A549 (cell line): ENCODE data around the gene NSMCE1. TPM values are rescaled to one million over a fixed set of nuclear protein-coding genes. Genes with fewer than 3 reads are reported as not detected.

Experiments
- ATAC-seq, 2 experiments: fragments of 200-7000 bp in 1 of 2; fragments of >200 bp in 1 of 2; cut with Nextera tagmentation in 1 of 2; cut with Tn5 transposase in 1 of 2; 3 replicates each; pipeline versions ENCODE4 v1.8.0 to v1.9.1; 2018 to 2020; ENCODE audit warnings: mild to moderate bottlenecking in 1 of 2, moderate library complexity in 1 of 2
- CTCF ChIA-PET: fragments of 300-600 bp; sonication (Branson Sonifier 250); formaldehyde crosslinking; extraction: SDS; loops from one replicate; lab custom pipeline; 2021; ENCODE audit warnings: antibody characterized with exemption, inconsistent platforms; lab: Yijun Ruan, JAX
- POLR2A ChIA-PET: fragments of 350-600 bp; formaldehyde crosslinking; extraction: SDS; loops from one replicate; lab custom pipeline; 2021; ENCODE audit warnings: antibody characterized with exemption, inconsistent platforms; lab: Yijun Ruan, JAX
- DNase-seq, 2 experiments: peaks; one replicate each; pipeline versions ENCODE4 v3.0.0 to v3.0.0-alpha.2; 2011 to 2016; ENCODE audit warnings: low read depth in 1 of 2, low spot score in 1 of 2
- FAIRE-seq: peaks from 2 replicates; lab custom pipeline; 2011; peaks lifted over from hg19 to GRCh38; lab: Jason Lieb, UNC
- H3K27ac ChIP-seq, 2 experiments: fragments of >200 bp; sonication (Bioruptor Twin); formaldehyde crosslinking; 3 replicates each; pipeline ENCODE4 v1.5.1; 2016 to 2017
- H3K4me1 ChIP-seq: fragments of >200 bp; sonication (Bioruptor Twin); formaldehyde crosslinking; 3 replicates; pipeline ENCODE4 v1.6.1; 2016
- H3K4me2 ChIP-seq: fragments of >200 bp; sonication (Bioruptor Twin); formaldehyde crosslinking; 3 replicates; pipeline ENCODE4 v1.6.1; 2016
- H3K4me3 ChIP-seq: fragments of >200 bp; sonication (Bioruptor Twin); formaldehyde crosslinking; 3 replicates; pipeline ENCODE4 v1.5.1; 2016
- H3K9me3 ChIP-seq: fragments of >200 bp; sonication (Bioruptor Twin); formaldehyde crosslinking; 3 replicates; pipeline ENCODE4 v1.6.1; 2016
- CHD2 ChIP-seq: fragments of 150-350 bp; IDR thresholded peaks from 2 replicates; pipeline ENCODE4 v1.6.1; 2014; ENCODE audit warnings: low read length; ENCODE audit not compliant: partially characterized antibody
- ELK1 ChIP-seq: fragments of 150-350 bp; IDR thresholded peaks from 2 replicates; pipeline ENCODE4 v1.6.1; 2014; ENCODE audit warnings: low read depth, mild to moderate bottlenecking, low read length
- EP300 ChIP-seq, 2 experiments: fragments of >200 bp; sonication (Bioruptor Twin); formaldehyde crosslinking; IDR thresholded peaks; 2 replicates in 1 of 2; 3 replicates in 1 of 2; pipeline ENCODE4 v1.6.1; 2016 to 2017
- FOSL2 ChIP-seq, 2 experiments: fragments of 450-650 bp in 1 of 2; fragments of >200 bp in 1 of 2; sonication (Bioruptor Twin) in 1 of 2; formaldehyde crosslinking; IDR thresholded peaks; 2 replicates each; pipeline versions ENCODE4 v1.5.0 to v1.6.1; 2016 to 2020; ENCODE audit warnings: mild to moderate bottlenecking in 1 of 2, moderate library complexity in 1 of 2
- HDAC2 ChIP-seq: fragments of 200-600 bp; sonication (generic); IDR thresholded peaks from 2 replicates; pipeline ENCODE4 v1.6.1; 2016
- HMGXB4 ChIP-seq: fragments of 250-450 bp; sonication (Bioruptor Pico); IDR thresholded peaks from 2 replicates; pipeline ENCODE4 v1.5.0; 2021; ENCODE audit warnings: mild to moderate bottlenecking, moderate library complexity, borderline replicate concordance
- JUNB ChIP-seq: fragments of >200 bp; sonication (Bioruptor Twin); formaldehyde crosslinking; IDR thresholded peaks from 2 replicates; pipeline ENCODE4 v1.6.1; 2016
- KDM1A ChIP-seq: fragments of 200-600 bp; sonication (generic); IDR thresholded peaks from 2 replicates; pipeline ENCODE4 v1.6.1; 2016; ENCODE audit warnings: low read depth, mild to moderate bottlenecking
- MAX ChIP-seq: IDR thresholded peaks from 2 replicates; pipeline ENCODE4 v1.6.1; 2012
- MAZ ChIP-seq: fragments of 150-350 bp; IDR thresholded peaks from 2 replicates; pipeline ENCODE4 v1.6.1; 2014; ENCODE audit warnings: antibody characterized with exemption, low read depth, low read length, borderline replicate concordance
- PBX3 ChIP-seq: IDR thresholded peaks from 2 replicates; pipeline ENCODE4 v1.6.1; 2012
- PHF8 ChIP-seq: fragments of 200-600 bp; sonication (generic); IDR thresholded peaks from 2 replicates; pipeline ENCODE4 v1.6.1; 2016; ENCODE audit warnings: low read depth, mild to moderate bottlenecking, antibody characterized with exemption, moderate library complexity, borderline replicate concordance
- RAD21 ChIP-seq, 2 experiments: fragments of >200 bp in 1 of 2; sonication (Bioruptor Twin) in 1 of 2; formaldehyde crosslinking in 1 of 2; IDR thresholded peaks in 1 of 2; conservative IDR thresholded peaks in 1 of 2; 2 replicates in 1 of 2; 3 replicates in 1 of 2; pipeline ENCODE4 v1.6.1; 2012 to 2018; ENCODE audit warnings: inconsistent platforms in 1 of 2
- RCOR1 ChIP-seq: fragments of 150-350 bp; IDR thresholded peaks from 2 replicates; pipeline ENCODE4 v1.6.1; 2014; ENCODE audit warnings: antibody characterized with exemption, low read length, low read depth
- REST ChIP-seq: fragments of 200-600 bp; sonication (generic); IDR thresholded peaks from 2 replicates; pipeline ENCODE4 v1.6.1; 2016; ENCODE audit warnings: antibody characterized with exemption, mild to moderate bottlenecking, moderate library complexity
- RFX5 ChIP-seq: fragments of 450-650 bp; IDR thresholded peaks from 2 replicates; pipeline ENCODE4 v1.7.1; 2014; ENCODE audit warnings: antibody characterized with exemption, mild to moderate bottlenecking, moderate library complexity
- USF2 ChIP-seq: fragments of 450-650 bp; IDR thresholded peaks from 2 replicates; pipeline ENCODE4 v1.6.1; 2014; ENCODE audit warnings: antibody characterized with exemption
- ZFP36 ChIP-seq: fragments of 450-650 bp; IDR thresholded peaks from 2 replicates; pipeline ENCODE4 v1.6.1; 2014; ENCODE audit warnings: borderline replicate concordance; ENCODE audit not compliant: partially characterized antibody
- ZNF302 ChIP-seq: fragments of 250-450 bp; sonication (Bioruptor Pico); IDR thresholded peaks from 2 replicates; pipeline ENCODE4 v1.9.0; 2021; ENCODE audit warnings: inconsistent platforms, mild to moderate bottlenecking, moderate library complexity
- WGBS: methylation state at CpG from one replicate; pipeline ENCODE4 v1.1.6; 2017; ENCODE audit errors: missing lambda C conversion rate; 5-methylcytosine and 5-hydroxymethylcytosine counted together
- polyA plus RNA-seq, 4 experiments: library from polyadenylated mRNA; depleted of rRNA in 3 of 4; stranded (reverse); fragments of >200 nt; fragmentation: RNase III in 1 of 4; extraction: RNeasy Plus Mini Kit Qiagen cat#74134 plus additional on column Dnase treatment in 1 of 4; gene quantifications; 2 replicates in 3 of 4; 3 replicates in 1 of 4; pipeline ENCODE4 v1.2.3, GENCODE V29; 2011 to 2017

Gene NSMCE1
- polyA plus RNA-seq, 2 of the 4 experiments (the other 2 are of a cell fraction) = 32.0 to 59.9 TPM

GRCh38 chr16:27214084-27214961, 54.2 kb downstream of the NSMCE1 start:
- Histone ChIP-seq H3K4me1 (no peaks in the 10 kb centered on the region), H3K27ac (no peak overlapping the region), H3K4me3 (no peak overlapping the region), H3K4me2 (no peak overlapping the region), H3K9me3 (no peaks in the 10 kb centered on the region)
- no peak for TF ChIP-seq ZNF302 (CRISPR knock-in tag)
- ChIA-PET CTCF (interaction anchor here (0.6 to 2.9 kb wide), 3 partner anchors 11 to 154 kb away, joined by 4 to 15 read pairs (median 5); partner anchors contain the start of gene KDM8), POLR2A (interaction anchor here (0.9 kb wide), 1 partner anchor 11 kb away, joined by 4 read pairs; the partner anchor contains the start of gene KDM8)
- ATAC-seq = no peak
- WGBS = 87% methylated on average over 19 of the region's 19 CpGs
- no peak for DNase-seq
- no peak for FAIRE-seq

- FAIRE-seq (no peak), DNase-seq (no peak), ATAC-seq (no peak)
- H3K9me3 ChIP-seq = no peaks in the 10 kb centered on the region
- POLR2A ChIA-PET = no interaction called here
- TF ChIP-seq RCOR1 (no peak), HDAC2 (no peak), JUNB (no peak), USF2 (no peak), ELK1 (no peak), REST (no peak), PBX3 (no peak), RAD21 (conservative IDR thresholded peaks at IDR 0.05 in 1 of 2, IDR thresholded peaks at IDR 0.05 in 1 of 2) (no peak), FOSL2 (IDR thresholded peaks at IDR 0.05) (no peak), FOSL2 (CRISPR knock-in tag; IDR thresholded peaks at IDR 0.05) (no peak), CHD2 (no peak), MAZ (no peak), MAX (no peak), HMGXB4 (no peak), KDM1A (no peak), RFX5 (no peak), PHF8 (no peak), ZFP36 (no peak), EP300 (IDR thresholded peaks at IDR 0.05) (no peak)
- no peak overlapping the region for H3K27ac ChIP-seq
- CTCF ChIA-PET = interaction anchor here (0.6 to 1.6 kb wide), 3 partner anchors 11 to 24 kb away, joined by 3 to 9 read pairs (median 3); no protein-coding TSS in a partner anchor
- no peak overlapping the region for H3K4me2 ChIP-seq
- no peaks in the 10 kb centered on the region for H3K4me1 ChIP-seq
- WGBS = 76% methylated on average over 10 of the region's 10 CpGs
- no peak overlapping the region for H3K4me3 ChIP-seq
These were observed 57.5 kb downstream of the NSMCE1 start for GRCh38 chr16:27211026-27211425.
